HEK293T (cell line): ENCODE results near the gene THSD4.

Source experiments
- ARNT ChIP-seq: fragments of 450-650 bp; IDR thresholded peaks from 2 replicates; pipeline ENCODE4 v1.6.1; 2017; ENCODE audit warnings: mild to moderate bottlenecking
- BHLHE40 ChIP-seq: fragments of 450-650 bp; IDR thresholded peaks from 2 replicates; pipeline ENCODE4 v1.6.1; 2016; ENCODE audit warnings: mild to moderate bottlenecking, moderate library complexity, borderline replicate concordance
- CTBP1 ChIP-seq: fragments of 450-650 bp; IDR thresholded peaks from 2 replicates; pipeline ENCODE4 v1.6.1; 2016; ENCODE audit warnings: borderline replicate concordance
- ELF4 ChIP-seq: fragments of 450-650 bp; IDR thresholded peaks from 2 replicates; pipeline ENCODE4 v1.6.1; 2017; ENCODE audit warnings: antibody characterized with exemption
- FOXA1 ChIP-seq: fragments of 450-650 bp; IDR thresholded peaks from 2 replicates; pipeline ENCODE4 v1.6.1; 2016; ENCODE audit warnings: mild to moderate bottlenecking
- FOXK2 ChIP-seq: fragments of 450-650 bp; IDR thresholded peaks from 2 replicates; pipeline ENCODE4 v1.6.1; 2016; ENCODE audit warnings: mild to moderate bottlenecking
- FOXM1 ChIP-seq: fragments of 450-650 bp; IDR thresholded peaks from 2 replicates; pipeline ENCODE4 v1.6.1; 2017; ENCODE audit warnings: mild to moderate bottlenecking, borderline replicate concordance
- L3MBTL2 ChIP-seq: fragments of 450-650 bp; conservative IDR thresholded peaks from 2 replicates; pipeline ENCODE4 v1.6.1; 2016; ENCODE audit warnings: mild to moderate bottlenecking
- SP1 ChIP-seq: fragments of 450-650 bp; IDR thresholded peaks from 2 replicates; pipeline ENCODE4 v1.6.1; 2017
- TARDBP ChIP-seq: fragments of 450-650 bp; IDR thresholded peaks from 2 replicates; pipeline ENCODE4 v1.6.1; 2016
- ZNF384 ChIP-seq: fragments of 450-650 bp; IDR thresholded peaks from 2 replicates; pipeline ENCODE4 v1.6.1; 2016
- TF ChIP-seq, protein P1 (sequence below): fragments of 450-650 bp; IDR thresholded peaks from 2 replicates; pipeline ENCODE4 v1.6.1; 2016

DNA sequence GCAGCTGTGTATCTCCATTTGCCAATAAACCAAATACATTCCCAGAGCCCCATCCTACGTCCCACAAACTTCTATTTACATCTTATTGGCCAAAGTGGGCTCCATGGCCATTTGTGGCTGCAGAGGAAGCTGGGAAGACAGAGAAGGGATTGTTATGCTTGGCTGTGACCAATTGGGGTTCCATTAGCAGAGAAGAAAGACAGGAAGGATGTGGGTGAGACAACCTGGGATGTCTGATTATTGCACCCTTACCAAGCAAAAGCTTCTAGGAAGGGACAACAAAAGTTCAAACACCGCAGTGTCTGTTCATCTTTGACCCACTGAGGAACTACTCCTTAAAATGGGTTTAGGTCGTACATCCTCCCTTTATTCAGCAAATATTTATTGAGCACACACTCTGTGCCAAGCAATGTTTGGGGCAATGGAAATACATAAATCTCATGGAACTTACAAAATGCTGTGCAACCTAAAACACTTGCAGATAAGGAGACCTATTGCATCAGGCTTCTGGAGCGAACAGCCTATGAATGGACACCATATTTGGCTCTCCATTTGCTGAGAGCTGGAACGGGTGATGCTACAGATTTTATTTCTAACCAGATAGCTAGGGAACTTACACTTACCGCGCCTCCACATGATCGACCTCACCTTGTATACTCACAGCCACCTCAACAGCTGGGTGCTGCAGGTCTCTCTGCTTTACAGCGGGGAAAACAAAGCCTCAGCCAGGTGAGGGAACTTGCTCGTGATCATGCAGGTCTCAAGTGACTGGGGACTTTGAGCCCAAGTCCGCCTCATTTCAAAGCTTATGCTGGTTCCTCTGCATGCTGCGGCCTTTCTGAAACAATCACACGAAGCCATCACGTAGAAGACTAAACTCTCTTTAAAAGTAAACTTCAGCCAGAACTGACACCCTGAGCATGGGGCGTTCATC, 673.6 kb downstream of the THSD4 start:
- TF ChIP-seq ARNT (no peak), L3MBTL2 (no peak), FOXK2 (no peak), FOXM1 (no peak), BHLHE40 (no peak), SP1 (no peak), ELF4 (no peak), CTBP1 (no peak), TARDBP (no peak), ZNF384 (no peak), FOXA1 (no peak)
- TF ChIP-seq, protein P1, sequence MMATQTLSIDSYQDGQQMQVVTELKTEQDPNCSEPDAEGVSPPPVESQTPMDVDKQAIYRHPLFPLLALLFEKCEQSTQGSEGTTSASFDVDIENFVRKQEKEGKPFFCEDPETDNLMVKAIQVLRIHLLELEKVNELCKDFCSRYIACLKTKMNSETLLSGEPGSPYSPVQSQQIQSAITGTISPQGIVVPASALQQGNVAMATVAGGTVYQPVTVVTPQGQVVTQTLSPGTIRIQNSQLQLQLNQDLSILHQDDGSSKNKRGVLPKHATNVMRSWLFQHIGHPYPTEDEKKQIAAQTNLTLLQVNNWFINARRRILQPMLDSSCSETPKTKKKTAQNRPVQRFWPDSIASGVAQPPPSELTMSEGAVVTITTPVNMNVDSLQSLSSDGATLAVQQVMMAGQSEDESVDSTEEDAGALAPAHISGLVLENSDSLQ = no peak
